Right cardiac atrium (tissue), 5 donors: ENCODE data around the gene PRICKLE4. TPM values are rescaled to one million over a fixed set of nuclear protein-coding genes. Genes with fewer than 3 reads are reported as not detected.

Source experiments
- ATAC-seq, 2 donors: fragments of 200-7000 bp; cut with Tn5 transposase; one replicate each; pipeline versions ENCODE4 v1.8.0 to v1.9.1; 2020; ENCODE audit warnings: moderate library complexity in 2 of 2, mild to moderate bottlenecking in 1 of 2
- DNase-seq, 3 donors: peaks; one replicate each; pipeline ENCODE4 v3.0.0-alpha.2; 2020
- H3K27ac ChIP-seq: one replicate; pipeline ENCODE4 v1.5.1; 2013; ENCODE audit warnings: mild to moderate bottlenecking, low read length, control low read depth, moderate library complexity
- H3K27me3 ChIP-seq: one replicate; pipeline ENCODE4 v1.6.1; 2013; ENCODE audit not compliant: control insufficient read depth, insufficient read depth
- H3K4me1 ChIP-seq: one replicate; pipeline ENCODE4 v1.6.1; 2013; ENCODE audit warnings: low read length; ENCODE audit not compliant: control insufficient read depth, insufficient read depth
- H3K4me3 ChIP-seq: one replicate; pipeline ENCODE4 v1.5.1; 2013; ENCODE audit warnings: low read length, control low read depth
- H3K9me3 ChIP-seq: one replicate; pipeline ENCODE4 v1.6.1; 2013; ENCODE audit warnings: low read length; ENCODE audit not compliant: control insufficient read depth
- WGBS: extraction: QIAGEN DNeasy Blood & Tissue Kit; methylation state at CpG from one replicate; pipeline ENCODE4 v1.1.7; 2013; 5-methylcytosine and 5-hydroxymethylcytosine counted together
- intact Hi-C, 4 donors: fragments of 100-400 bp; cut with DNase I; formaldehyde crosslinking; loops; one replicate each; pipeline versions ENCODE4 v1.11.0 to v1.14.0; 2022 to 2023
- polyA plus RNA-seq: library from polyadenylated mRNA; stranded (reverse); fragments of 200-250 nt; gene quantifications from one replicate; pipeline ENCODE4 v1.2.3, GENCODE V29; 2013
- total RNA-seq, 4 donors: library from RNA; stranded (reverse); fragmentation: NEBNext Ultra II Directional; extraction: Animal tissue kit (Norgen Biotek cat#: 25700); gene quantifications; one replicate each; pipeline ENCODE4 v1.2.1, GENCODE V29; 2021
- donor health status: healthy with polysubstance abuse.
- donor health status: DM: no; HTN: yes; CAD: no.
- donor health status: DM: no; HTN: no; CAD: no.
- donor health status: DM: no; HTN: yes; CAD: no; lungs with severe emphysema.
- donor health status: DM: yes; HTN: yes; CAD: no.

PRICKLE4 gene
- total and polyA plus RNA-seq, 5 donors: 1.7 to 4.0 (median 2.8) TPM

GRCh38 chr6:41736186-41736733 lies 44.3 kb upstream of the PRICKLE4 start:
- no peaks in the 10 kb centered on the region for H3K27me3 ChIP-seq
- no peak overlapping the region for H3K27ac ChIP-seq
- intact Hi-C loops: no loop called here
- H3K9me3 ChIP-seq: no peaks in the 10 kb centered on the region
- ATAC-seq (no peak), DNase-seq (no peak)
- peaks cover 14% of the 10 kb centered on the region for H3K4me1 ChIP-seq
- H3K4me3 ChIP-seq: no peak overlapping the region
- 63% methylated on average over 6 of the region's 6 CpGs for WGBS

- DNase-seq: no peak
- Histone ChIP-seq H3K4me3 (no peak overlapping the region), H3K4me1 (peaks cover 10% of the 10 kb centered on the region), H3K27me3 (no peaks in the 10 kb centered on the region), H3K27ac (no peak overlapping the region), H3K9me3 (no peaks in the 10 kb centered on the region)
- WGBS: 82% methylated on average over 13 of the region's 13 CpGs
- no peak for ATAC-seq
- intact Hi-C loops: no loop called here
Observed at GRCh38 chr6:41736800-41737555, 43.6 kb upstream of the PRICKLE4 start.

GRCh38 chr6:41737591-41738130 lies 42.9 kb upstream of the PRICKLE4 start:
- H3K4me3 ChIP-seq: no peak overlapping the region
- ATAC-seq: no peak
- no peak overlapping the region for H3K27ac ChIP-seq
- H3K27me3 ChIP-seq: no peaks in the 10 kb centered on the region
- peaks cover 7% of the 10 kb centered on the region for H3K4me1 ChIP-seq
- DNase-seq: no peak
- no peaks in the 10 kb centered on the region for H3K9me3 ChIP-seq
- intact Hi-C loops: no loop called here
- WGBS: 92% methylated on average over 6 of the region's 6 CpGs

GRCh38 chr6:41739041-41739440 lies 41.5 kb upstream of the PRICKLE4 start:
- DNase-seq (no peak), ATAC-seq (no peak)
- Histone ChIP-seq H3K4me1 (no peaks in the 10 kb centered on the region), H3K27ac (no peak overlapping the region), H3K27me3 (no peaks in the 10 kb centered on the region), H3K9me3 (no peaks in the 10 kb centered on the region), H3K4me3 (no peak overlapping the region)
- intact Hi-C loops: no loop called here
- 57% methylated on average over 4 of the region's 4 CpGs for whole genome bisulfite sequencing

- intact Hi-C loops: no loop called here
- no peak for DNase-seq
- H3K9me3 ChIP-seq: no peaks in the 10 kb centered on the region
- ATAC-seq: no peak
- H3K27ac ChIP-seq: no peak overlapping the region
- H3K4me3 ChIP-seq: no peak overlapping the region
- H3K4me1 ChIP-seq: no peaks in the 10 kb centered on the region
- WGBS: 84% methylated on average over 13 of the region's 13 CpGs
- no peaks in the 10 kb centered on the region for H3K27me3 ChIP-seq
Observed at GRCh38 chr6:41740366-41741162, 40.0 kb upstream of the PRICKLE4 start.

- WGBS: 86% methylated on average over 20 of the region's 20 CpGs
- H3K4me1 ChIP-seq: no peaks in the 10 kb centered on the region
- no peaks in the 10 kb centered on the region for H3K9me3 ChIP-seq
- no peaks in the 10 kb centered on the region for H3K27me3 ChIP-seq
- no peak overlapping the region for H3K4me3 ChIP-seq
- no peak for ATAC-seq
- no peak overlapping the region for H3K27ac ChIP-seq
- intact Hi-C loops: no loop called here
- DNase-seq: no peak
Observed at GRCh38 chr6:41741625-41742490, 38.7 kb upstream of the PRICKLE4 start.

- no peaks in the 10 kb centered on the region for H3K27me3 ChIP-seq
- no peaks in the 10 kb centered on the region for H3K4me1 ChIP-seq
- no peak for ATAC-seq
- intact Hi-C loops: no loop called here
- 91% methylated on average over 6 of the region's 6 CpGs for WGBS
- no peak overlapping the region for H3K27ac ChIP-seq
- no peaks in the 10 kb centered on the region for H3K9me3 ChIP-seq
- no peak overlapping the region for H3K4me3 ChIP-seq
- DNase-seq: no peak
Observed at GRCh38 chr6:41743406-41744235, 37.0 kb upstream of the PRICKLE4 start.

- ATAC-seq: no peak
- no peaks in the 10 kb centered on the region for H3K9me3 ChIP-seq
- H3K27me3 ChIP-seq: no peaks in the 10 kb centered on the region
- WGBS: 86% methylated on average over 7 of the region's 7 CpGs
- intact Hi-C loops: no loop called here
- H3K4me1 ChIP-seq: no peaks in the 10 kb centered on the region
- no peak for DNase-seq
- no peak overlapping the region for H3K4me3 ChIP-seq
- no peak overlapping the region for H3K27ac ChIP-seq
Observed at GRCh38 chr6:41744236-41744787, 36.3 kb upstream of the PRICKLE4 start.

GRCh38 chr6:41746107-41746506 lies 34.5 kb upstream of the PRICKLE4 start:
- intact Hi-C loops: no loop called here
- Histone ChIP-seq H3K4me3 (no peak overlapping the region), H3K27ac (no peak overlapping the region), H3K27me3 (no peaks in the 10 kb centered on the region), H3K4me1 (no peaks in the 10 kb centered on the region), H3K9me3 (no peaks in the 10 kb centered on the region)
- ATAC-seq (no peak), DNase-seq (no peak)
- 91% methylated on average over 10 of the region's 10 CpGs for WGBS
